HG02798 (cell line): ENCODE measurements around the gene TESK1.
"Not testable (repeated sequence)": the region's sequence is repeated elsewhere in the genome, so short reads cannot be mapped to it uniquely, and the experiment has no call there.

Source experiments
- ATAC-seq: cut with Tn5 transposase; IDR thresholded peaks from one replicate; pipeline ENCODE4 v1.9.1; 2021; ENCODE audit warnings: mild to moderate bottlenecking; ENCODE audit not compliant: unreplicated experiment, poor library complexity

Gene TESK1

DNA sequence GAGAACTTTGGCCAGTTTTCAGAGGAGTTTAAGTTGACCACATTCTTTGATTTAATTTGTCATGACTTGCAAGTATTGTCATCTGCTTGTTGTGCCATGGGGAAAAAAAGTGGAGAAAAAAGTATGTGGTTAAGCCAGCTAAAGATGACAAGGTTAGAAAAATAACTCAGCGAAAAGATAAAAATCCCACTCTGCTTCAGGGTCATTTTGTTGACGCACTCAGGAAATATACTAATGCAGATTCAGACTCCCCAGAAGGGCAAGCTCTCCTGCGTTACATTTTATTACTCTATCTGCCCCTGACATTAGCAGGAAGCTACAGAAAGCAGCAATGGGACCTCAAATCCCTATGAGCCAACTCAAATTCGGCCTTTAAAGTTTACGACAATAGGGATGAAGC, 27.6 kb upstream of the TESK1 start:
- no peak for ATAC-seq

DNA sequence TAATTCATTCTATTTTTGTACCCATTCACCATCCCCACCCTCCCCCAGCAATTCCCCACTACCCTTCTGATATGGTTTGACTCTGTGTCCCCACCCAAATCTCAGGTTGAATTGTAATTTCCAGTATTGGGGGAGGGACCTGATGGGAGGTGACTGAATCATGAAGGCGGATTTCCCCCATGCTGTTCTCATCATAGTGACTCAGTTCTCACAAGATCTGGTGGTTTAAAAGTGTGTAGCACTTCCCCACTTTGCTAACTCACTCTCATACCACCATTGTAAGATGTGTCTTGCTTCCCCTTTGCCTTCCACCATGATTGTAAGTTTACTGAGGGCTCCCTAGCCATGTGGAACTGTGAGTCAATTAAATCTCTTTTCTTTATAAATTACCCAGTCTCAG, 25.9 kb upstream of the TESK1 start:
- no peak for ATAC-seq

- ATAC-seq = not testable (repeated sequence)
Observed at GRCh38 chr9:35579659-35580227, 25.3 kb upstream of the TESK1 start.

DNA sequence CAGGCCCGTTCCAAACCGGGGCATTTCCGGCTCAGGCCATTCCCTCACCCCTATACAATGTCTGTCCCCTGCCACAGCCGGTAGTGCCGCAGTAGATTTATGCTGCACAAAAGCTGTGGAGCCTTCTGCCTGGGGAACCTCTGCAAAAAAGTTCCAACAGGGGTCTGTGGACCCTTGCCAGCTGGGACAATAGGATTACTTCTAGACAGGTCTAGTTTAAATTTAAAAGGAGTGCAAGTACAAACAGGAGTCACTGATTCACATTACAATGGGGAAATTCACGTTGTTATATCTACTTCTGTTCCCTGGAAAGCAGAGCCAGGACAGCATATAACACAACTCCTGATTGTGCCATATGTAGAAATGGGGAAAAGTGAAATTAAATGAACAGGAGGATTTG, 21.5 kb upstream of the TESK1 start:
- ATAC-seq = not testable (repeated sequence)

DNA sequence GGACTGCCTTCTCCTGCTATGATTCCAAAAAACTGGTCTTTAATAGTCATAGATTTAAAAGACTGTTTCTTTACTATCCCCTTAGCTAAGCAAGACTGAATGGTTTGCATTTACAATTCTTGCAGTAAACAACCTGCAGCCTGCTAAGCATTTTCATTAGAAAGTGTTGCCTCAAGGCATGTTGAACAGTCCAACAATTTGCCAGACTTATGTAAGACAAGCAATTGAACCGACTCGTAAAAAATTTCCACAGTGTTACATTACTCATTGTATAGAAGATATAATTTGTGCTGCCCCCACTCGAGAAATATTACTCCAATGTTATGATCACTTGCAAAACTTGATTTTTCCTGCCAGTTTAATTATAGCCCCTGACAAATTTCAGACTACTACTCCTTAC, 20.4 kb upstream of the TESK1 start:
- ATAC-seq = not testable (repeated sequence)

DNA sequence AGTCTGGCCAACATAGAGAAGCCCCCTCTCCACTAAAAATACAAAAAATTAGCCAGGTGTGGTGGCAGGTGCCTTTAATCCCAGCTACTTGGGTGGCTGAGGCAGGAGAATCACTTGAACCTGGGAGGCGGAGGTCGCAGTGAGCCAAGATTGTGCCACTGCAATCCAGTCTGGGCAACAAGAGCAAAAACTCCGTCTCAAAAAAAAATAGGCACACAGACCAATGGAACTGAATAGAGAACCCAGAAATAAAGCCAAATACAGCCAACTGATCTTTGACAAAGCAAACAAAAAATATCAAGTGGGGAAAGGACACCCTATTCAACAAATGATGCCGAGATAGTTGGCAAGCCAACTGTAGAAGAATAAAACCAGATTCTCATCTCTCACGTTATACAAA, 16.6 kb upstream of the TESK1 start:
- ATAC-seq = not testable (repeated sequence)

GRCh38 chr9:35593581-35593980, 11.5 kb upstream of the TESK1 start:
- ATAC-seq = no peak

DNA sequence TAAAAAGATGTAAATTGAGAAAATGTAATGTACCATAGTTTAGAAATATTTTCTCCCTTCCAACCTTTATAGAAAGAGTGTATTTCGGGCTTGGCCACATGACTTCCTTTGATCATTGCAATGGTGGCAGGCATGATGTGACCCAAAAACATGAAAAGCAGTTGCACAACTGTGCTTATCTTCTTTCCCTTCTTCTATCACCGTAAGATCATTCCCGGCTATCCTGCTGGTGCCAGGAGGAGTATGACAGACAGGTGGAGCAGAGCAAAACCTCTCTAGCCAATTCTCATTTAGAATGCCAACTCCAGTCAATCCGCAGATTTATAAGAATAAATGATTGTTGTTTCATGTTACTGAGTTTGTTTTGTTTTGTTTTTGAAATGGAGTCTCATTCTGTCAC, 10.6 kb upstream of the TESK1 start:
- no peak for ATAC-seq

GRCh38 chr9:35596907-35597306, 8.2 kb upstream of the TESK1 start:
- ATAC-seq = not testable (repeated sequence)

GRCh38 chr9:35598866-35599590, 6.0 kb upstream of the TESK1 start:
- no peak for ATAC-seq

- ATAC-seq = no peak
Observed at GRCh38 chr9:35599763-35600604, 5.1 kb upstream of the TESK1 start.

DNA sequence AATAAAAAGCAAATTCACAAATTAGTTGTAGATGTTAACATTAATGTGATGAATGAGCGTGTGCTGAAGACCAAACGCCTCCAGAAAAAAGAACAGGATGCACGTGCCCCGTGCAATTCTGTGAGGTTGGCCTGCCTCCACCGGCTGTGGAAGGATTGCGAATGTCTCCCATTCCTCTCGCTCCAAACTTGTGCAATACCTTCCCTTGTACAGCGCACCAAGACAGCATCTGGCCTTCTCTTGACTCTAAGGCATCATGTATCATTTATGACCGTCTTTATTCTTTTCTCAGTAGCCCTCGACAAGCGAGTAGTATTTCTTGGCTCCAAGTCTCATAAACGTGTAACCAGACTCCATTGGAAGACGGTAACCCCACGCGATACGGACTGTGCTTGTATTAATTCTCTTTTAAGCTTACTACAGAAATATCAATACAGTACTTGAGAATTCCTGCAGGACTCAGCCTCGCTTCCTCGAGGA, 1.5 kb upstream of the TESK1 start:
- ATAC-seq = no peak

- ATAC-seq = peak; percentile 87
Observed at GRCh38 chr9:35603986-35604577, 980 bp upstream of the TESK1 start.

DNA sequence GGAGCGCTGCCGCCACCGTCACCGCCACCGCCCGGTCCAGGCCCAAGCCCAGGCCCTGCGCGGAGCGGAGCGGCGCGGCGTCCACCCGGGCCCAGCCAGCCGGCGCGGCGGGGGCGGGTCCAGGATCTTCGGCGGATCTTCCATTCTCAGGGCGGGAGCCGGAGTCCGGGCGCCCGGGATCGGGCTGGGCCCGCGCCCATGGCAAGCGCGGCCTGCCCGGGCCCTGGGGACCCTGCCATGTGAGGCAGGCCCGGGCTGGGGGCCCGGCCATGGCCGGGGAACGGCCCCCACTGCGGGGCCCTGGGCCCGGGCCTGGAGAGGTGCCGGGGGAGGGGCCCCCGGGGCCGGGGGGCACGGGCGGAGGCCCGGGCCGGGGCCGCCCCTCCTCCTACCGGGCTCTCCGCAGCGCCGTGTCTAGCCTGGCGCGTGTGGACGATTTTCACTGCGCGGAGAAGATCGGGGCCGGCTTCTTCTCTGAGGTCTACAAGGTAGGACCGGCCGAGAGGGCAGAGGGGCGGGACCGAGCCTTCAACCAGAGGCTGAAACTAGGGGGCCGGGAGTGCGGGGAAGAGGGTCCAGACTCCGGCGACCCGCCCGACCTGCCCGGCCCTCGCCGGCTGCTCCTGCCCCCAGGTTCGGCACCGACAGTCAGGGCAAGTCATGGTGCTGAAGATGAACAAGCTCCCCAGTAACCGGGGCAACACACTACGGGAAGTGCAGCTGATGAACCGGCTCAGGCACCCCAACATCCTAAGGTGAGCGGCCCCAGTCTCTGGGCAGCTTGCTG, 482 bp downstream of the TESK1 start:
- peak; percentile 11 for ATAC-seq

GRCh38 chr9:35606138-35606504, 1.1 kb downstream of the TESK1 start:
- no peak for ATAC-seq

DNA sequence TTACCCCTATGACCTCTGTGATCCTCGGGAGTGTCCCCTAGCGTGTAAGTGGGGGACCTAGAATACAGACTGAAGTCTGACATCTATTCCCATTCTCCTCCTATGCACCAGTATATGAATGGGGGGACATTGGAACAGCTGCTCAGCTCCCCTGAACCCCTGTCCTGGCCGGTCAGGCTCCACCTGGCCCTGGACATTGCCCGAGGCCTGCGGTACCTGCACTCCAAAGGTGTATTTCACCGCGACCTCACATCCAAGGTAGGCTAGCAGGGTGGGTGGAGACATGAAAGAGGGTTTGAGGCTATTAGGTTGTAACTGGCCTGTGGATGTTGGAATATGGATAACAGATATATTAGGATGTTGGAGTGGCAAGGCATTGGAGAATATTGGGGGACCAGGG, 1.7 kb downstream of the TESK1 start:
- no peak for ATAC-seq

DNA sequence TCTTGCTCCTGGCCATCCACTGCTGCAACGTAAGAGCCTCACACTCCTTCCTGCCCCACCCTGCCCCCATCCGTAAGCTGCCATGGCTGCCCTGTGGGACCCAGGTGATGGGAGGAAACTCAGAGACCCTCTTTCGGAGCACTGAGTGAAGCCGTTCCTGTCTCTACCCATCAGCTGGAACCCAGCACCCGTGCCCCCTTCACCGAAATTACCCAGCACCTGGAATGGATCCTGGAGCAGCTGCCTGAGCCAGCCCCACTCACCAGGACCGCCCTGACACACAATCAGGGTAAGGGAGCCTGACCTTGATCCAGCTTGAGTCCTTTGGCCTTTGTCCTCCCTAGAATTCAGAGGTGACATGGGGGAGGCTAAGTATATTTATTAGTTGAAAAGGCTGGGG, 3.2 kb downstream of the TESK1 start:
- ATAC-seq = no peak

DNA sequence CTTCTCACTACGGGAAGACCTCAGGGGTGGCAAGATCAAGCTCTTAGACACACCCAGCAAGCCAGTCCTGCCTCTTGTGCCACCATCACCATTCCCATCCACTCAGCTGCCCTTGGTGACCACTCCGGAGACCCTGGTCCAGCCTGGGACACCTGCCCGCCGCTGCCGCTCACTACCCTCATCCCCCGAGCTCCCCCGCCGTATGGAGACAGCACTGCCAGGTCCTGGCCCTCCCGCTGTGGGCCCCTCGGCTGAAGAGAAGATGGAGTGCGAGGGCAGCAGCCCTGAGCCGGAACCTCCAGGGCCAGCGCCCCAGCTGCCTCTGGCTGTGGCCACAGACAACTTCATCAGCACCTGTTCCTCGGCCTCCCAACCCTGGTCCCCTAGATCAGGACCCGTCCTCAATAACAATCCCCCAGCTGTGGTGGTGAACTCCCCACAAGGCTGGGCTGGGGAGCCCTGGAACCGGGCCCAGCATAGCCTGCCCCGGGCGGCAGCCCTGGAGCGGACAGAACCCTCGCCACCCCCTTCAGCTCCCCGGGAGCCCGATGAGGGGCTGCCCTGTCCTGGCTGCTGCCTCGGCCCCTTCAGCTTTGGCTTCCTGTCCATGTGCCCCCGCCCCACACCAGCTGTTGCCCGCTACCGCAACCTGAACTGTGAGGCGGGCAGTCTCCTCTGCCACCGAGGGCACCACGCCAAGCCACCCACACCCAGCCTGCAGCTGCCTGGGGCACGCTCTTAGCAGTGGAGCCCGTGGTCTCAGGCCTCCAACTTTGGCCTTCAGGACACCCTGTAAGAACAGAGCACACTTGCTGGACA, 4.1 kb downstream of the TESK1 start:
- no peak for ATAC-seq

- ATAC-seq = no peak
Observed at GRCh38 chr9:35609820-35610163, 4.7 kb downstream of the TESK1 start.
